ENCODE data around the gene APOBEC4. TPM values are rescaled to one million over a fixed set of nuclear protein-coding genes. Genes with fewer than 3 reads are reported as not detected.

Gene APOBEC4
- total and polyA plus RNA-seq, 2 of the 8 experiments (the other 6 are each of a cell fraction or from before 2014, with no cell fraction given), result not detected

GRCh38 chr1:183689762-183690204 is 36.7 kb upstream of the APOBEC4 start:
- Histone ChIP-seq H3K9me3 (ENCODE audit: insufficient read depth in 2 of 2, low read depth in 1 of 2, low read length in 1 of 2) (no peaks in the 10 kb centered on the region), H3K4me2 (ENCODE audit: insufficient read depth in 1 of 2, low read depth in 2 of 2, low read length in 2 of 2) (no peak overlapping the region), H3K23me2 (ENCODE audit: low read depth, low read length) (no peaks in the 10 kb centered on the region), H3K27me3 (replicated peaks in 1 of 4; ENCODE audit: control insufficient read depth in 3 of 4, extremely low read depth in 1 of 4, insufficient read depth in 3 of 4, low read length in 3 of 4) (no peaks in the 10 kb centered on the region), H3K56ac (replicated peaks; ENCODE audit: insufficient read length, low read depth, low read length) (no peak overlapping the region), H4K20me1 (replicated peaks in 1 of 2; ENCODE audit: control insufficient read depth in 1 of 2, insufficient read depth in 2 of 2, low read length in 2 of 2) (no peaks in the 10 kb centered on the region), H3K4ac (replicated peaks; ENCODE audit: insufficient read length, low read depth, low read length) (no peak overlapping the region), H3K79me1 (ENCODE audit: low read depth, low read length) (no peaks in the 10 kb centered on the region), H4K8ac (ENCODE audit: extremely low read depth, insufficient read depth, low read length) (no peak overlapping the region), H3K18ac (ENCODE audit: extremely low read depth, low read length) (no peak overlapping the region), H2BK12ac (ENCODE audit: low read depth, low read length) (no peak overlapping the region), H4K5ac (ENCODE audit: insufficient read length, low read depth, low read length) (no peak overlapping the region), H2AK5ac (ENCODE audit: low read depth, low read length) (no peak overlapping the region), H2BK5ac (ENCODE audit: low read depth, low read length) (no peak overlapping the region), H3K23ac (ENCODE audit: insufficient read length) (no peak overlapping the region), H3K4me3 (ENCODE audit: extremely low read depth in 1 of 4, insufficient read depth in 2 of 4, low read depth in 3 of 4, low read length in 4 of 4) (no peak overlapping the region), H2BK20ac (ENCODE audit: low read length) (no peak overlapping the region), H2BK120ac (replicated peaks; ENCODE audit: low read depth, low read length) (no peak overlapping the region), H3K79me2 (ENCODE audit: control insufficient read depth in 1 of 2, insufficient read depth in 2 of 2, low read length in 2 of 2) (no peaks in the 10 kb centered on the region), H3K36me3 (ENCODE audit: control insufficient read depth in 2 of 4, insufficient read depth in 4 of 4, low read length in 3 of 4) (no peaks in the 10 kb centered on the region), H2AFZ (ENCODE audit: low read length) (no peak overlapping the region), H3K4me1 (replicated peaks in 1 of 4; ENCODE audit: control insufficient read depth in 3 of 4, insufficient read depth in 4 of 4, low read length in 3 of 4) (no peaks in the 10 kb centered on the region), H3K9ac (replicated peaks in 1 of 4; ENCODE audit: extremely low read depth in 1 of 4, low read depth in 3 of 4, low read length in 3 of 4) (no peak overlapping the region), H3K27ac (ENCODE audit: low read depth, low read length) (no peak overlapping the region), H2BK15ac (ENCODE audit: low read length) (no peak overlapping the region), H3K14ac (ENCODE audit: insufficient read length) (no peak overlapping the region), H4K91ac (replicated peaks; ENCODE audit: insufficient read length, low read length) (no peak overlapping the region)
- CTCF ChIA-PET (ENCODE audit: partially characterized antibody), result no interaction called here
- DNase-seq (ENCODE audit: low read depth in 1 of 2, low spot score in 2 of 2), result no peak
- no peak for FAIRE-seq
- POLR2A ChIA-PET (ENCODE audit: partially characterized antibody), result no interaction called here
- TF ChIP-seq JUN (IDR thresholded peaks at IDR 0.05; ENCODE audit: low read depth, low read length), result no peak
- TF ChIP-seq RFX5 (IDR thresholded peaks at IDR 0.05; ENCODE audit: borderline replicate concordance, low read depth, low read length), result no peak
- TF ChIP-seq SP1 (IDR thresholded peaks at IDR 0.05; ENCODE audit: low read depth, low read length), result no peak
- no peak for TF ChIP-seq KDM1A (IDR thresholded peaks at IDR 0.05; ENCODE audit: borderline replicate concordance, low read length)
- TF ChIP-seq MAFK (IDR thresholded peaks at IDR 0.05; ENCODE audit: low read depth, low read length), result no peak
- no peak for TF ChIP-seq TBP (IDR thresholded peaks at IDR 0.05; ENCODE audit: low read depth, low read length)
- TF ChIP-seq NANOG (IDR thresholded peaks at IDR 0.05; ENCODE audit: insufficient read depth, low read depth, low read length, poor library complexity, severe bottlenecking), result no peak
- TF ChIP-seq TCF12 (IDR thresholded peaks at IDR 0.05; ENCODE audit: low read depth, low read length), result no peak
- no peak for TF ChIP-seq POU5F1 (IDR thresholded peaks at IDR 0.05; ENCODE audit: low read depth, low read length)
- no peak for TF ChIP-seq SP2 (IDR thresholded peaks at IDR 0.05; ENCODE audit: low read length)
- TF ChIP-seq BRCA1 (IDR thresholded peaks at IDR 0.05; ENCODE audit: low read depth, low read length), result no peak
- TF ChIP-seq USF2 (IDR thresholded peaks at IDR 0.05; ENCODE audit: low read length), result no peak
- no peak for TF ChIP-seq TAF7 (optimal IDR thresholded peaks at IDR 0.05; ENCODE audit: borderline replicate concordance, low read depth, low read length)
- TF ChIP-seq CHD1 (IDR thresholded peaks at IDR 0.05; ENCODE audit: low read depth, low read length), result no peak
- TF ChIP-seq TAF1 (IDR thresholded peaks at IDR 0.05; ENCODE audit: low read depth, low read length), result no peak
- no peak for TF ChIP-seq ASH2L (IDR thresholded peaks at IDR 0.05; ENCODE audit: low read length)
